H1 (cell line): ENCODE data around the gene AKTIP.

Source experiments
- CTCF ChIP-seq, 3 experiments: IDR thresholded peaks; 1 replicate in 2 of 3; 2 replicates in 1 of 3; pipeline versions ENCODE4 v1.5.1 to v1.6.1; 2011; ENCODE audit warnings: low read length in 3 of 3, mild to moderate bottlenecking in 3 of 3, inconsistent platforms in 2 of 3, low read depth in 1 of 3, moderate library complexity in 1 of 3; ENCODE audit not compliant: insufficient read depth in 1 of 3; ENCODE audit errors: control extremely low read depth in 1 of 3
- EP300 ChIP-seq, 2 experiments: IDR thresholded peaks; 1 replicate in 1 of 2; 2 replicates in 1 of 2; pipeline ENCODE4 v1.6.1; 2011 to 2012; ENCODE audit warnings: low read depth in 2 of 2, low read length in 2 of 2, mild to moderate bottlenecking in 2 of 2, borderline replicate concordance in 1 of 2, inconsistent platforms in 1 of 2, moderate library complexity in 1 of 2
- KDM1A ChIP-seq: fragments of 200-600, 300-600 bp; sonication (generic); IDR thresholded peaks from 2 replicates; pipeline ENCODE4 v1.7.1; 2016; ENCODE audit warnings: mild to moderate bottlenecking, low read length, borderline replicate concordance
- POLR2AphosphoS5 ChIP-seq: IDR thresholded peaks from 2 replicates; pipeline ENCODE4 v1.6.1; 2011; ENCODE audit warnings: low read depth, low read length
- TBP ChIP-seq: IDR thresholded peaks from 2 replicates; pipeline ENCODE4 v1.6.1; 2011; ENCODE audit warnings: low read depth, low read length, improper control_type of control experiment
- TCF12 ChIP-seq: IDR thresholded peaks from 2 replicates; pipeline ENCODE4 v1.6.1; 2011; ENCODE audit warnings: low read depth, mild to moderate bottlenecking, low read length

GRCh38 chr16:53528797-53529196 is 25.8 kb upstream of the AKTIP start:
- TF ChIP-seq KDM1A (no peak), CTCF (IDR thresholded peaks at IDR 0.05; ENCODE audit: control extremely low read depth in 1 of 3, insufficient read depth in 1 of 3, low read depth in 1 of 3, low read length in 3 of 3) (no peak), TBP (no peak), EP300 (IDR thresholded peaks at IDR 0.05; ENCODE audit: borderline replicate concordance in 1 of 2, low read depth in 2 of 2, low read length in 2 of 2) (no peak), POLR2AphosphoS5 (no peak), TCF12 (no peak)
